Immature natural killer cell (primary cell): ENCODE results near the gene ITGA11. TPM values are rescaled to one million over a fixed set of nuclear protein-coding genes. Genes with fewer than 3 reads are reported as not detected.

ENCODE experiments used
- DNase-seq, 3 donors: peaks; one replicate each; pipeline ENCODE4 v3.0.0; 2022; ENCODE audit warnings: mixed read lengths in 1 of 3
- H3K27ac Mint-ChIP-seq, 6 donors: one replicate each; pipeline ENCODE4 v1.8.0; 2020; ENCODE audit warnings: mixed read lengths in 6 of 6, mild to moderate bottlenecking in 5 of 6, inconsistent platforms in 4 of 6, moderate library complexity in 3 of 6
- H3K27me3 Mint-ChIP-seq, 3 donors: one replicate each; pipeline ENCODE4 v1.8.0; 2020 to 2021; ENCODE audit warnings: low read depth in 3 of 3, mild to moderate bottlenecking in 3 of 3, mixed read lengths in 3 of 3, moderate library complexity in 3 of 3, inconsistent platforms in 1 of 3
- H3K36me3 Mint-ChIP-seq, 3 donors: one replicate each; pipeline ENCODE4 v1.8.0; 2020; ENCODE audit warnings: mixed read lengths in 3 of 3, inconsistent platforms in 2 of 3, mild to moderate bottlenecking in 2 of 3
- H3K4me1 Mint-ChIP-seq, 2 donors: one replicate each; pipeline ENCODE4 v1.8.0; 2020; ENCODE audit warnings: inconsistent platforms in 2 of 2, mild to moderate bottlenecking in 2 of 2, mixed read lengths in 2 of 2, moderate library complexity in 1 of 2
- H3K4me3 Mint-ChIP-seq, 5 donors: one replicate each; pipeline ENCODE4 v1.8.0; 2020; ENCODE audit warnings: mild to moderate bottlenecking in 5 of 5, mixed read lengths in 5 of 5, inconsistent platforms in 3 of 5, moderate library complexity in 3 of 5
- H3K9me3 Mint-ChIP-seq, 6 donors: one replicate each; pipeline ENCODE4 v1.8.0; 2020; ENCODE audit warnings: mild to moderate bottlenecking in 6 of 6, mixed read lengths in 6 of 6, inconsistent platforms in 4 of 6, moderate library complexity in 3 of 6
- polyA plus RNA-seq, 3 donors: library from polyadenylated mRNA; unstranded; fragments of 300-500 nt; fragmentation: Illumina TruSeq; gene quantifications; one replicate each; pipeline ENCODE4 v1.2.3, GENCODE V29; 2021

ITGA11 gene
- polyA plus RNA-seq, 3 donors from 2014 or later, result not detected

DNA sequence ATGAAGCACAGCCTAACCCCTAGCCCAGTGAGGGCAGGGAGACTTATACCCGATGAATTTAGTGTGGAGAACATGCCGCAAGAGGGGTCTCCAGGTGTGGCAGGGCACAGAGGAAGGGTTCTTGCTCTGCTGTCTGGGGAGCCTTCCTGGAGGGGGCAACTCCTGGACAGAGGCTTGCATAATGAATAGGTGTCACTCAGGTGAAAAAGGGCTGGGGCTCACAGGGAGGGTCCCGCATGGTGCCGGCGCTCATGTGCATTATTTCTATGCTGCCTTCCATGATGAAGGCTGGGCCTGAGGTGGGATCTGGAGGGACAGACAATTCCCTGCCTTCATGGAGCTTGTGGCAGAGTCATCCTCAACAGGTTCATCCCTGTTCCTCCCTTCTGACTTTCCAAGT is 51.5 kb downstream of the ITGA11 start:
- DNase-seq, result no peak

GRCh38 chr15:68379759-68380290 is 52.1 kb downstream of the ITGA11 start:
- Mint-ChIP-seq H3K4me3 (no peak overlapping the region), H3K9me3 (no peaks in the 10 kb centered on the region), H3K27me3 (no peaks in the 10 kb centered on the region), H3K36me3 (no peaks in the 10 kb centered on the region), H3K27ac (no peak overlapping the region), H3K4me1 (no peaks in the 10 kb centered on the region)
- no peak for DNase-seq

More for the DNA sequence above, 51.5 kb downstream of the ITGA11 start:
- Mint-ChIP-seq H3K36me3 (no peaks in the 10 kb centered on the region), H3K9me3 (no peaks in the 10 kb centered on the region), H3K4me3 (no peak overlapping the region), H3K27me3 (peaks cover 0 to 2% (median 0%) of the 10 kb centered on the region in 3 donors), H3K27ac (no peak overlapping the region), H3K4me1 (no peaks in the 10 kb centered on the region)

DNA sequence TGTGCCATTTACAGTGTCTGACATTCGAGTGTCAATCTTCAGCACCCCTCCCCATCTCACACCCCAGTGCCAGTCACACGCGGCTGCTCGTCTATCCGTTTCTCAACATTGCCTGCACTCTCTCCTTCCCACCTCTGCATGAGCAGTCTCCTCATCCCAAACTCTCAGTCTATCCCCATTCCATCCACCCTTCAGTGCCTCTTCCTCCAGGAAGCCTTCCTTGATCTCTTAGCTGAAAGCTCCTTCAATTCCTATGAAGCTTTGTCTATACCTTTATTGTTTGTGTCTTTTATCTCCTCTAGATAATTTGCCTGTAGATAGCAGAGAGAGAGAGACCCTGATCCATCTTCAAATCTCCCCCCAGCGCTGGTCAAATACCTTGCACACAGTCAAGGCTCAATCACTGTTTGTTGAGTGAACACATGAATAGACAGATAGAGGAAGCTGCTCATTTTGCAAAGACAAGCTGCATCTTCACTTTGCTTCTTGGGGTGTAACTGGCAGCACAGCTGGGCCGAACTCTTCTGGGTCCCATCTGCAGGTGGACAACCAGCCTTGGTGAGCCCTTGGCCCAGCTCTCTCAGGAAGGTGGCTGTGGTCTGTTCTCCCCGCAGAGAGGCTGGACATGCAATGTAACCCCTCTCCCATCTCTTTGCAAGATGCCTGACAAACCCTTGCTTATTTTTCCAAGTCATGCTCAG is 52.8 kb downstream of the ITGA11 start:
- H3K27me3 Mint-ChIP-seq, result no peaks in the 10 kb centered on the region
- no peak overlapping the region for H3K27ac Mint-ChIP-seq
- no peak for DNase-seq
- no peaks in the 10 kb centered on the region for H3K36me3 Mint-ChIP-seq
- no peaks in the 10 kb centered on the region for H3K9me3 Mint-ChIP-seq
- no peaks in the 10 kb centered on the region for H3K4me1 Mint-ChIP-seq
- H3K4me3 Mint-ChIP-seq, result no peak overlapping the region

GRCh38 chr15:68378595-68378994 is 53.4 kb downstream of the ITGA11 start:
- H3K9me3 Mint-ChIP-seq, result no peaks in the 10 kb centered on the region
- no peak for DNase-seq
- H3K4me3 Mint-ChIP-seq, result no peak overlapping the region
- H3K4me1 Mint-ChIP-seq, result no peaks in the 10 kb centered on the region
- no peaks in the 10 kb centered on the region for H3K36me3 Mint-ChIP-seq
- H3K27me3 Mint-ChIP-seq, result no peaks in the 10 kb centered on the region
- no peak overlapping the region for H3K27ac Mint-ChIP-seq

- no peaks in the 10 kb centered on the region for H3K36me3 Mint-ChIP-seq
Measured at GRCh38 chr15:68377766-68378165, 54.2 kb downstream of the ITGA11 start.

GRCh38 chr15:68376447-68377060 is 55.4 kb downstream of the ITGA11 start:
- H3K27me3 Mint-ChIP-seq, result no peaks in the 10 kb centered on the region
- no peak overlapping the region for H3K27ac Mint-ChIP-seq
- no peaks in the 10 kb centered on the region for H3K36me3 Mint-ChIP-seq
- H3K9me3 Mint-ChIP-seq, result no peaks in the 10 kb centered on the region
- DNase-seq, result no peak
- no peak overlapping the region for H3K4me3 Mint-ChIP-seq
- no peaks in the 10 kb centered on the region for H3K4me1 Mint-ChIP-seq

More at GRCh38 chr15:68377766-68378165, 54.2 kb downstream of the ITGA11 start:
- DNase-seq, result no peak
- Mint-ChIP-seq H3K27me3 (no peaks in the 10 kb centered on the region), H3K27ac (no peak overlapping the region), H3K4me3 (no peak overlapping the region), H3K9me3 (no peaks in the 10 kb centered on the region), H3K4me1 (no peaks in the 10 kb centered on the region)

DNA sequence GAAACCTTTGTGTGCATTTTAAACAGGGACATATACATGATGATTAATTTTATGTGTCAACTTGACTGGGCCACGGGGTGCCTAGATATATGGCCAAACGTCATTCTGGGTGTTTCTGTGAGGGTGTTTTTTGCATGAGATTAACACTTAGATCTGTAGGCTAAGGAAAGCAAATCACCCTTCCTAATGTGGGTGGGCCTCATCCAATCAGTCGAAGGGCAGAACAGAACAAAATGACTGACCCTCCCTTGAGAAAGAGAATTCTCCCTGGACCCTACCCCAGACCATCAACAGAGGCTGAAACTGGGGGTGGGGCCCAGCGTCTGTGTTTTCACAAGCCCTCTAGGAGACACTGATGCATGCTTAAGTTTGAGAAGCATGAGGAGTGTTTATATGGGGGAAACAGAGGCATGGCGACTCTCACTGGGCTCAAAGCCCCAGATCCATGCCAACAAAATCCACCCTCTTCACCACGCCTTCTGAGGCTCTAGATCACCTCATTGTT is 56.2 kb downstream of the ITGA11 start:
- Mint-ChIP-seq H3K9me3 (no peaks in the 10 kb centered on the region), H3K36me3 (no peaks in the 10 kb centered on the region), H3K27ac (no peak overlapping the region), H3K4me1 (no peaks in the 10 kb centered on the region), H3K4me3 (no peak overlapping the region), H3K27me3 (peaks cover 0 to 1% (median 0%) of the 10 kb centered on the region in 3 donors)
- DNase-seq, result no peak

DNA sequence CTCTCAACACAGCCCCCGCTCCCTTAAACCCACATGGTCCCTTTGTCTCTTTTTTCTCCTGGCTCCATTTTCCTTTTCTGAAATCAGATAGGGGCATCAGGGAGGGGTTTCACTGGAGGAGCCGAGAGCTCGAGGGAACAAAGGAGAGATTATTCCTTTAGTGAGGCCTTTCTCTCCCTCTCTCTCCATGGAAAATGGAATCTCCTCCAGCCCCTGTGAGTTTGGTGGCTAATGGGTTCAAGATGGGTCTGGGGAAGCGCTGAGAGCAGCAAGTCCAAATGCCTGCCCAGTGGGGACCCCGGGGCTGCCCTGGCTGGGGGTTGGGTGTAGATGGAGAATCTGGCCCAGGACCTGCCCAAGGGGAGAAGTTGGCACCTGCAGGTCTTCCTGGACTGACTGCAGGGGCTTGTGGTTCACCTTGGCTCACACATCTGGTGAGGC is 56.8 kb downstream of the ITGA11 start:
- Mint-ChIP-seq H3K27ac (no peak overlapping the region), H3K9me3 (no peaks in the 10 kb centered on the region), H3K27me3 (peaks cover 0 to 1% (median 0%) of the 10 kb centered on the region in 3 donors), H3K4me1 (no peaks in the 10 kb centered on the region), H3K36me3 (no peaks in the 10 kb centered on the region), H3K4me3 (no peak overlapping the region)
- no peak for DNase-seq

GRCh38 chr15:68374168-68374745 is 57.7 kb downstream of the ITGA11 start:
- H3K27me3 Mint-ChIP-seq, result peaks cover 0 to 1% (median 0%) of the 10 kb centered on the region in 3 donors
- DNase-seq, result no peak
- no peaks in the 10 kb centered on the region for H3K4me1 Mint-ChIP-seq
- H3K27ac Mint-ChIP-seq, result peak overlapping the region in 1 of 6 donors; percentile 43
- no peaks in the 10 kb centered on the region for H3K9me3 Mint-ChIP-seq
- H3K4me3 Mint-ChIP-seq, result no peak overlapping the region
- H3K36me3 Mint-ChIP-seq, result no peaks in the 10 kb centered on the region

DNA sequence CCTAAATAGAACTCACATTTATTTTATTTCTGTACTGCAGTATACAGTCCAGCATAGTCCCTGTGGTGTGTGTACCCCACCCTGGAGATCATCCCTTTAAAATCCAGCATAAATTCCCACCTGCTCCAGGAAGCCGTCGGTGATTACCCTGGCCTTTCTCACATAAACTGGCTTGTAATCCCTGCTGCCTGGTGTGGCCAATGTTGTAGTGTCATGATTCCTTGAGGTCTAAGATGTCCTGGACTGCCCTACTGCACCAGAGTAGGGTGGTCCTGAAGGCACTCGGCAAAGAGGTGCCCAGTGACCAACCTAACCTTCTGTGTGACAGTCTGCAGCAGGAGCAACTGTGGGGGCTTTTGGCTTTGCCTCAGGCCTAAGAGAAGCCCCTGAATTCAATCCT is 58.9 kb downstream of the ITGA11 start:
- no peak for DNase-seq
- H3K4me3 Mint-ChIP-seq, result no peak overlapping the region
- no peaks in the 10 kb centered on the region for H3K36me3 Mint-ChIP-seq
- peaks cover 0 to 1% (median 0%) of the 10 kb centered on the region in 3 donors for H3K27me3 Mint-ChIP-seq
- no peak overlapping the region for H3K27ac Mint-ChIP-seq
- H3K4me1 Mint-ChIP-seq, result no peaks in the 10 kb centered on the region
- no peaks in the 10 kb centered on the region for H3K9me3 Mint-ChIP-seq

DNA sequence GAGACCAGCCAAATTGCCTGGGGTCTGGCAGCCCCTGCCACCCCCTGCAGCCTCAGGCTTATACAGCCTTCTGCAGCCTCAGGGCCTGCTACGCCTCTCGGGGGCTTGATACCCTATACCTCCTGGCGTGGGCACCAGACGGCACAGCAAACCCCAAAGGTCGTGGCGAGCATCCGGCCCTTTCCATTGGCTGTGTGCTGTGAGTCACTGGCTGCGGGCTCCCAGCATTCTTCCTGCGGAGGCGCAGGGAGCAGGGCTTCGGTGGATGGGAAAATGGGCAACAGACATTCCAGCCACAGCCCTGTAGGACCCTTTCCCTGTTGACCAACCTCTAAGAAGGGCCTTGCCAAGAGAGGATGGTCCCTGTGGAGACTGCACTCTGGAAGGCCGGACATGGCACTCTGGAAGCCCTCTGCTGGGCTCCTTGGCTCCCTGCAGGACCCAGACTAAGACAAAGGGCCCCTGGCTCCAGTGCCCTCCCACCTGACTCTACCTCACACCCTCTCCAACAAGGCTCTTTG is 59.6 kb downstream of the ITGA11 start:
- no peaks in the 10 kb centered on the region for H3K36me3 Mint-ChIP-seq
- H3K27ac Mint-ChIP-seq, result no peak overlapping the region
- no peak overlapping the region for H3K4me3 Mint-ChIP-seq
- H3K4me1 Mint-ChIP-seq, result no peaks in the 10 kb centered on the region
- no peak for DNase-seq
- H3K9me3 Mint-ChIP-seq, result no peaks in the 10 kb centered on the region
- H3K27me3 Mint-ChIP-seq, result peaks cover 1 to 2% (median 2%) of the 10 kb centered on the region in 3 donors

DNA sequence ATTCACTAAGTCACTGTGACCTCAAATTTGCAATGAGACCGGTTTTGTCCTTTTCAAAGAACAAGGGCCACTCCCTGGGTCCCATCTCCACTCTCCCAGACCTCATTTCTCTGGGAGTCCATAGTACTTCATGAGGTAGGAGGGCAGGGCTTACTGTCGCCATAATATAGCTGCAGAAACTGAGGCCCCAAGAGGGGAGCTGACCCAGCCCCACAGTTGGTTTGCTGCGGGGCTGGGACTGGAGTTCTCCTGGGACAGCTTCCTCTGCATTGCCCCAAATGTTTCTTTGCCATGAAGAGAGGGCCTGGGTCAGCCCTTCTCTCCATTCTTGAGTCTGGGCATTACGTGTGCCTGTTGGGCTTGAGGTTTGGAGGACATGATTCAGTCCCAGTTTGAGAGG is 60.1 kb downstream of the ITGA11 start:
- peaks cover 1 to 3% (median 2%) of the 10 kb centered on the region in 3 donors for H3K27me3 Mint-ChIP-seq
- no peaks in the 10 kb centered on the region for H3K4me1 Mint-ChIP-seq
- no peaks in the 10 kb centered on the region for H3K36me3 Mint-ChIP-seq
- no peak overlapping the region for H3K27ac Mint-ChIP-seq
- H3K4me3 Mint-ChIP-seq, result no peak overlapping the region
- H3K9me3 Mint-ChIP-seq, result no peaks in the 10 kb centered on the region
- no peak for DNase-seq

GRCh38 chr15:68371160-68371559 is 60.8 kb downstream of the ITGA11 start:
- no peak overlapping the region for H3K4me3 Mint-ChIP-seq
- H3K9me3 Mint-ChIP-seq, result no peaks in the 10 kb centered on the region
- no peaks in the 10 kb centered on the region for H3K4me1 Mint-ChIP-seq
- H3K27me3 Mint-ChIP-seq, result peaks cover 1 to 3% (median 2%) of the 10 kb centered on the region in 3 donors
- no peak for DNase-seq
- H3K27ac Mint-ChIP-seq, result no peak overlapping the region
- H3K36me3 Mint-ChIP-seq, result no peaks in the 10 kb centered on the region

GRCh38 chr15:68370768-68371151 is 61.2 kb downstream of the ITGA11 start:
- Mint-ChIP-seq H3K27ac (no peak overlapping the region), H3K36me3 (no peaks in the 10 kb centered on the region), H3K9me3 (no peaks in the 10 kb centered on the region), H3K4me3 (no peak overlapping the region), H3K27me3 (peaks cover 1 to 3% (median 2%) of the 10 kb centered on the region in 3 donors), H3K4me1 (no peaks in the 10 kb centered on the region)
- no peak for DNase-seq
